Measurements from ENCODE around the gene PRM1.

PRM1 gene, protein sequence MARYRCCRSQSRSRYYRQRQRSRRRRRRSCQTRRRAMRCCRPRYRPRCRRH

DNA sequence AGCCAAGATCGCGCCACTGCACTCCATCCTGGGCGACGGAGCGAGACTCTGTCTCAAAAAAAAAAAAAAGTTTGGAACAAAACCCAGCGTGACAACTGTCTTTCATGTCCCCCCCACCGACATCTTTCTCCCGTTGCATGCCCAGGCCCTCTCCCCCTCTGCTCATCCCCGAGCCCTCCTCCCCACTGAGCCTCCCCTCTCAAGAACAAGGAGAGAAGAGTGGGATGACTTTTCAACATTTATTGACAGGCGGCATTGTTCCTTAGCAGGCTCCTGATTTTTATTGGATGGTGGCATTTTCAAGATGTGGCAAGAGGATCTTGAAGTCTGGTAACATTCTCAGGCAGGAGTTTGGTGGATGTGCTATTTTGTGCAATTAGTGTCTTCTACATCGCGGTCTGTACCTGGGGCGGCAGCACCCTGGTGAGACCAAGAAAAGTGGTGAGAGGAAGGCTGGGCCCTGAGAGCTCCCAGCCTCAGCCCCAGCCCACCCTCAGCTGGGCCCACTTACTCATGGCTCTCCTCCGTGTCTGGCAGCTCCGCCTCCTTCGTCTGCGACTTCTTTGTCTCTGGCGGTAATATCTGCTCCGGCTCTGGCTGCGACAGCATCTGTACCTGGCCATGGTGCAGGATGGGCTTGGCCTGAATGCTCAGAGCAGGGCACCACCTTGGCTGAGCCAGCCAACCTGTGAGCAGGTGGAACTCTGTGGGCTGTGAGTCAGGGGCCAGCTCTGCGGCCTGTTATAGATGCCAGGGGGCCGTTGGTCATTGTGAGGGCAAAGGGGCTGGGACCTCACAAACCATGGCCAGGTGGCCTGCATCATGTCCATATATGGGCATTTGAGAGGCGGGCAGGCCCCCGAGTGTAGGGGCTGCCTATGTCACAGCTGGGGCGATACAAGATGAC, at the start of gene PRM1:
Gene PRM1, minus strand, starts transcription at position 715 of the 907 bp plus-strand sequence. Its CDS starts 92 bp downstream, at position 623.
- no peak for DNase-seq

DNA sequence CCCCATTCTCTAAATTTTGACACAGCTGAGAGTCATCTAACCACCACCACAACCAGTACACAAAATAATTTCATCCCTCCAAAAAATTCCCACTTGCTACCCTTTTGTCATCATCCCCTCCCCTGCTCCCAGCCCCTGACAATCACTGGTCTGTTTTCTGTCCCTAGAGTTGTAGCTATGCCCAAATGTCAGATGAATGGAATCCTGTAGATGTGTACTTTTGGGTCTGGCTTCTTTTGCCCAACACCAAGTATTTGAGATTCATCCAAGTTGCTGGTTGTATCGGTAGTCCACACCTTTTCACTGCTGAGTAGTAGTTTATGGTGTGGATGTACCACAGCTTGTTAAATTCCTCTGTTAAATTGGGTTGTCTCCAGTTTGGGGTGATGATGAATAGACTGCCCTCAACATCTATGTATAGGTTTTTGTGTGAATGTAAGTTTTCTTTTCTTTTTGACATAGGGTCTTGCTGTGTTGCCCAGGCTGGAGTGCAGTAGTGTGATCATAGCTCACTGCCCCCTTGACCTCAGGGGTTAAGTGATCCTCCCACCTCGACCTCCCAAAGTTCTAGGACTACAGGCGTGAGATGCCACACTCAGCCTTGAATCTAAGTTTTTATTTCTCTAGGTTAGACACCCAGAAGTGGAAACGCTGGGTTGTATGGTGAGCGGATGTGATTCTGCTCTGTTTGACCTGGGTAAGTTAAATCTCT, 49.6 kb upstream of the PRM1 start:
- no peak for DNase-seq

DNA sequence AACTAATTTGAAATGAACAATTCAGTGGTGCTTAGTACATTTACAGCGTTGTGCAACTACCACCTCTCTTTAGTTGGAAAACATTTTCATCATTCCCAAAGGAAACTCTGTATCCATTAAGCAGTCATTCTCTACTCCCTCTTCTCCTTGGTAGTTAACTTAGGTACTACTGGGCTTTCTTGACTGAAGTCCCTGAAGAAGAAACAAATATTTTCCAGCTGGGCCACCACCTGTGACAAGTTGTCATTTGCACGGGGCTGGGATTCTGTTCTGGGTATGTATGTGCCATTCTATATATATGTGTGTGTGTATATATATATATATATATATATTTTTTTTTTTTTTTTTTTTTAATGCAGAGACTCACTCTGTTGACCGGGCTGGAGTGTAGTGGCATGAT, 48.8 kb upstream of the PRM1 start:
- no peak for DNase-seq

DNA sequence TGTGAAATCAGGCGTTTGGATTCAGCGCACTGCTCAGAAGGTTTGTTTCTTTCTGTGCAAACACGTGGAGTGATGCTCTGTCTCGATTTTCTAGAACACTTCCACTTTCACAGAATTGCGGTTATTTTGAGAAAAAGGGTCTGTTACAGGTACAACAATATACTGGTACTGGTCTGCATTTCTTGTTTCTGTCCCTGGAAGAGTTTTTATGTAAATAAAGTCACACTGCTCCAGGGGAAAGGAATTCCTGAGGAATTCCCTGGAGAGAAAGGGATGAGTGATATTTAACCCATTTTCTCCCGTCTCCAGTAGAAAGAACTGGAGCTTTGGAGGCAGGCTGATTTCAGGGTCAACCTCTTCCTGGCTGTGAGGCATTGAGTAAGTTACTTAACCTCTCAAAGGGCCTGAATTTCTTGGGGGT, 48.0 kb upstream of the PRM1 start:
- DNase-seq: no peak

DNA sequence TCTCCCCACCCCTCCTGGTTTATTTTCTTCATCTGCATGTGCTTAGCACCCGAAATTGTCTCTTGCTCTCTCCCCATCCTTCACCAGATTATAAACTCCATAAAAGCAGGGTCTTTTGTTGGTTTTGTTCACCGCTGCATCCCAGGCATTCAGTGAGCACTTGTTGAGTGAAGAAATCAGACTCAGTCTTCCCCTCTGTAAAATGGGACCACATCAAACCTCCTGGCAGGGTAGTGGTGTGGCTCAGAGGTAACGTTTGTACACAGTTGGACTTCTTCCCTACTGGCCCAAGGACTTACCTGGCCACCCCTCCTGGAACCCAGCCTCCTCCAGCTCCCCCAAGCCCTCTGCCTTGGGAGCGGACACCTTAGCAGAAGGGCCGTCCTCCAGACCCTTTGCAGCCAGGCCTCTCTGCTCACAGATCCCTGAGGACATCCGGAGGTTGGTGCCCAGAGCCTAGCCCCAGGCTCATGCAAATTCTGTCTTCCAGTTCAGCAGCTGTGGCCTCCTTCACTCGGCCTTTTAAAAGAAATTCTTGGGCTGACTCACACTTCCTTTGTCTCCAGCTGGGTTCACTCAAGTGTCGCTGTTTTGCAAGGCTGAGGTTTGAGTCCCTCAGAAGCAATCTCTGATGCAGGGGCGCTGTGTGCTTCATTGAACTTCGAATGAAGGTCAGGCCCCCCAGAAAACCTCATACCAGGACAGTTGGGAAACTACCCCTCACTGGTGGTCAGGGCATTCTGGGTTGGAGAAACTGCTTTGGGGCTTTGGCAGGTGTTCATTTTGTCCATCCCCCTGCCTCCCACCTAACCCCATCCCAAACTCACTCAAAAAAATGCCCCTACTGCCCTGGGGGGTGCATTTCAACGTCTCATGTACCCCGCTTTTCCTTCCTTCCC, 47.3 kb upstream of the PRM1 start:
- no peak for DNase-seq

DNA sequence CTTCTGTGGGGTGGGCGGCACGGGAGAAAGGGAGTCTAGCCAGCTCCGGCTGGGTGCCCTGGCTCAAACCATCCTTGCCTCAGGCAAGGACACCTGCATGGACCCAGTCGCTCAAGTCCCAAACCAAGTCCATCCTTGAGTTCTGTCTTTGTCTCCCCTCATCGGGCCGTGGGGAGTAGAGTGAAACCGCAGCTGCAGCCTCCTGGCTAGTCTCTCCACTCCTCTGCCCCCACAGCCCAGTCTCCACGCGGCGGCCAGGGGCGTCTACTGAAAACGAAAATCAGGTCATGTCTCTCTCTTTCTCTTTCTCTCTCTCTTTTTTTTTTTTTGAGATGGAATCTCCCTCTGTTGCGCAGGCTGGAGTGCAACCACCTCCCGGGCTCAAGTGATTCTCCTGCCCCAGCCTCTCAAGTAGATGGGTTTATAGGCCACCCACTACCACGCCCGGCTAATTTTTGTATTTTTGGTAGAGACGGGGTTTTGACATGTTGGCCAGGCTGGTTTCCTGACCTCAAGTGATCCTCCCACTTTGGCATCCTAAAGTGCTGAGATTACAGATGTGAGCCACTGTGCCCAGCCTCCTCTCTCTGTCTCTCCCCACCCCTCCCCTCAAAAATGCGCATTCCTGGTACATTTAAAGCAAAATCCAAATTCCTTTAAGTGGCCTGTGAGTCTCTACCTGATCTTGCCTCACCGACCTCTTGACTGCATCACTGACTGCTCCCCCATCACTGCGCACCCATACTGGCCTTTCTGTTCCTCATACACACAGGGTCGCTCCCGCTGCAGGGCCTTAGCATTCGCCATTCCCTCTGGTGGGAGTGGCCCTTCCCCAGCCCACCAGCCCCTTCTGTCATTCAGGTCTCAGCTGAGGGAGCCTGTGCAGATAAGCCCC, 46.4 kb upstream of the PRM1 start:
- DNase-seq: no peak

DNA sequence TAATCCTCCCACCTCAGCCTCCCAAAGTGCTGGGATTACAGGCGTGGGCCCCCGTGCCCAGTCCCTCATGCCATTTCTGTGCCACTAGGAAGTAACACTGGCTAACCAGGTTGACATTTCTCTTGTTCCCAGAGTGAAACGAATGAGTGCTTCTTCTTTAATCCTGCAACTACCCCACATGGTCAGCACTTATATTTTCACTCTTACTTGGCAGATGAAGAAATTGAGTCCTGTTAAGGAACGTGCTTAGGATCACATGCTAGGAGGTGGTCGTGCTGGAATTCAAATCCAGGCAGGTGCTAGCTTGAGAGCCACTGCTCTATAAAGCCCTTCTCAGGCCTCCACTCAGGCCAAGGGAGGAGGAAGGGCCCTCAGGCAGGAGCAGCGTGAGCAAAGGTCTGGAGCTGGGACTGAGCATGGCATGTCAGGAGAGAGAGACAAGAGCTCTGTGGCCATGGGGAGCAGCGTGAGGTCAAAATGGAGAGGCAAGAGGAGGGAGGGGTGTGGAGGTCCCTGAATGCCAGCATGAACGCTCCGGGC, 45.7 kb upstream of the PRM1 start:
- no peak for DNase-seq

DNA sequence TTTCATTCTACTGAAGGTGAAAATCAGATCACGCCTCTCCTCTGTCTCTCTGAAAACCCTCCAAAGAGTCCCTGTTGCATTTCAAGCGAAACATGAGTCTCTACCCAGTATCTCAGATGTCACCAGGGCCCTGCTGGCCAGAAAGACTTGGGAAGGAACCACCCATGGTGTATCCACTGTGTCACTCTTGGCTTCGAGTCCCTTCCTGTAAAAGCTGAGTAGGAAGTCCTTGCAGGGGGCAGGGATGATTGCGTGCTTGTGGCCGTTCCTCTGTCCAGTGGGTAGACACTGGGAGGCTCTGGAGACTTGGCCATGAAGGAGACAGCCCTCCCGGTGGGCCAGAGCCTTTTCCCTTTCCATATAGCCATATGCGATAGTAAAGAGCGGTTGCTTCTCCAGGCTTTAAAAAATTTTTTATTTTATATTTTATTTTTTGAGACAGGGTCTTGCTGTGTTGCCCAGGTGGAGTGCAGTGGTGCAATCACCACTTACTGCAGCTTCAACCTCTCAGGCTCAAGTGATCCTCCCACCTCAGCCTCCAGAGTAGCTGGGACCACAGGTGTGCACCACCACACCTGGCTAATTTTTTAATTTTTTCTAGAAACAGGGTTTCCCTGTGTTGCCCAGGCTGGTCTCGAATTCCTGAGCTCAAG, 45.1 kb upstream of the PRM1 start:
- no peak for DNase-seq

DNA sequence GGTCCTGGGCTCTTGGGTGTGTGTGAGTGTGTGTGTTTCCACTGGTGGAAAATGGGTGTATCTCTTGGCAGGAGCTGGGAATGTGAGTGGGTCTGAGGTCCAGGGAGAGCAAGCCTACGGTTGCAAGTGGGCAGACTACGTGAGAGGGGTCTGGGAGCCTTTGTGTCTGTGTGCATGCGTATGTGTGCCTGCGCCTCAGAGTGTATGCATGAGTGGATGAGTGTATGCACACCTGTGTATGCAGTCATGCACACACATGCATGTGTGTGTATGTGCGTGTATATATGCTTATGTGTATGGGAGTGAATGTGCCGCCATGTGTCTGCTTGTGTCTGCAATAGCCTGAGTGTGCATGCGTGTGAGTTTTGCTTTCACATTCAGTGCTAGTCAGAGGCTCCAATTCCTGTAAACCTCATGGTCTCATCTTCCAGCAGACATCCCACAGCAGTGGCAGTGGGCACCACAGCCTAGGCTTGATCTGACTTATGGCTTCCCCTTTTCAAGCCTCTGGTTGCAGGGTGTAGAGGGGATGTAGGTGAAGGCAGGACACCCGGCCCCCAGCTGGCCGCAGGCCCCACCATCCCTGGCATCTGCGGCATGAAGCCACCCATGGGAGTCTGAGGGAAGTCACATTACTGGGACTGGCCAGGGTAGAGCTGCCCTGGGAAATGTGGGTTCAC, 44.4 kb upstream of the PRM1 start:
- DNase-seq: no peak

DNA sequence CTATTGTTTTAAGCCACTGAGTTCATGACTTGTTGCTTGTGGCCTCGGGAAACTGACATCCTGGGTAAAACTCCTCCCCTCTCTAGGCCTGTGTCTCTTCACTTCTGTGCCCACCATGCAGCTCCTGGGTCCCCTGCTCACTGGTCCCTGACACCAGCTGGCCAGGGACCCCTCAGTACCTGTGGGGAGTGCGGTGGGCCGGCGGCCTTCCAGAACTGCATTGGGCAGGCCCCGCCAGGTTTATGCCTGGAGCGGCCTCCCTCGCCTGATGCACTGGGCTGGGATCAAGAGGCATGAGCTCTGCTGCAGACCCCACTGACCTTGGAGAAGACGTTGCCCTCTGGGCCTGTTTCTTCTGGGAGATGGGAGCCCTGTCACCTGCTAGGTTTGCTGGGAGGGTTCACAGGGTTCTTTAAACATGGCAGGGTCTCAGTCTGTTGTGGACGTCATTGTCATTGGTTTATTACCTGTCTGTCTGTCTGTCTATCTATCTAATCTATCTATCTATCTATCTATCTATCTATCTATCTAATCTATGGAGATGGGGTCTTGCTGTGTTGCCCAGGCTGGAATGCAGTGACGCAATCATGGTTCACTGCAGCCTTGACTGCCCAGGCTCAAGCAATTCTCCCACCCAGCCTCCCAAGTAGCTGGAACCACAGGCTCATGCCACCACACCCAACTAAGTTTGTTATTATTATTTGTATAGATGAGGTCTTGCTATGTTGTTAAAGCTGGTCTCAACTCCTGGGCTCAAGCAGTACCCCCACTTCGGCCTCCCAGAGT, 42.6 kb upstream of the PRM1 start:
- DNase-seq: no peak

DNA sequence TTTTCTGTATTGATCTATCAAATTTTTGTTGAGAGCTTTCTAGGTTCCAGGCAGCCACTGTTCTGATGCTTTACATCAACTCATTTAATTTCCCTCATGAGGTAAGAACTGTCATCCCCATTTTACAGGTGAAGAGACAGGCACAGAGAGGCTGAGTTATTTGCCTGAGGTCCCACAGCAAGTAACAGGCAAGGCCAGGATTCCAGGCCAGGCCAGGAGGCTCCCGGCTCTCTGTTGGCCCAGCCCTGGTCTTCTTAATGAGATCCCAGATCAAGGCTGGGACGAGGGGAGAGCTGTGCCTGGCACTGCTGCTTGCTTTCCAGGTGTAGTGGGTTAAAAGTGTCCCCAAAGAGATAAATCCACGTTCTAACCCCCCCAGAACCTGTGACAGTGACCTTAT, 41.7 kb upstream of the PRM1 start:
- no peak for DNase-seq

DNA sequence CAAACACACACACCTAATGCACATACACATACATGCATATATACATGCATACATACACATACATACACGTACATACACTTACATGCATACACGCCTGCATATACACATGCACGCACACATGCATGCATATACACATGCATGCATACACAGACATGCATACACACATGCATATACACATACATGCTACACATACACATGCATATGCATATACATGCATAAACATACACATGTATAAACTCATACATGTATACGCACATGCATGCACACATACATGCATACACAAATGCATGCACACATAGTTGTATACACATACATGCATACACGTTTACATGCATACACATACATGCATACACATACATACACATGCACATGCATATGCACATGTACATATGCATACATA, 40.5 kb upstream of the PRM1 start:
- DNase-seq: no peak

DNA sequence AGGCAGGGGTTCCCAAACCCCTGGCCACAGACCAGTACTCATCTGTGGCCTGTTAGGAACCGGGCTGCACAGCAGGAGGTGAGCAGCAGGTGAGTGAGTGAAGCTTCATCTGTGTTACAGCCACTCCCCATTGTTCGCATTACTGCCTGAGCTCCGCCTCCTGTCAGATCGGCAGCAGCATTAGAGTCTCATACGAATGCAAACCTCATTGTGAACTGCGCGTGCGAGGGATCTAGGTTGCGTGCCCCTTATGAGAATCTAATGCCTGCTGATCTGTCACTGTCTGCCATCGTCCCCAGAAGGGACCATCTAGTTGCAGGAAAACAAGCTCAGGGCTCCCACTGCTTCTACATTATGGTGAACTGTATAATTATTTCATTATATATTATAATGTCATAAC, 39.0 kb upstream of the PRM1 start:
- DNase-seq: no peak

DNA sequence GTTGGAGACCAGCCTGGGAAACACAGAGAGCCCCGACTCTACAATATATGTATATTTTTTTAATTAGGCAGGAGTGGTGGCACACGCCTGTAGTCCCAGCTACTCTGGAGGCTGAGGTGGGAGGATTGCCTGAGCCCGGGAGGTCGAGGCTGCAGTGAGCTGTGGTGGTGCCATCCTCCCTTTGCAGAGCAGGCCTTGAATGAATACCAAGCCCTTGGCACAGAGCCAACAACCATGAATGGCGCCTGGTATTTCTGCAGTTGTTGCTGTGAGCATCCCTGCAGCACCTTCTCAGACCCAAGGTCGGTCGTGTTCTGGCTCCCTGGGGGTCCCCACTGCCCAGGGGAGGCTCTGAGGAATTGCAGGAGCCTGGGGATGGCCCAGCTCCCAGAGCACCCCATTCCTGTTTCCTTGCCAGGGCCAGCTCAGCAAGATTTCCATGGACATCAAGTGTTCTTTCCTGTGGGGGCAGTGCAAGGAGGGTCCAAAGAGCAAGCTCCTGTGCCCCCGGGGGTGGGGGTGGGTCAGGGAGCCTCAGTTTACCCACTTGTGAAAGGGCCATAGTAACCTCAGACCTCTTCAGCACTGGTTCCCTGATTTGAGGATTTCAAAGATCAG, 38.5 kb upstream of the PRM1 start:
- DNase-seq: peak; percentile 38 to 42

DNA sequence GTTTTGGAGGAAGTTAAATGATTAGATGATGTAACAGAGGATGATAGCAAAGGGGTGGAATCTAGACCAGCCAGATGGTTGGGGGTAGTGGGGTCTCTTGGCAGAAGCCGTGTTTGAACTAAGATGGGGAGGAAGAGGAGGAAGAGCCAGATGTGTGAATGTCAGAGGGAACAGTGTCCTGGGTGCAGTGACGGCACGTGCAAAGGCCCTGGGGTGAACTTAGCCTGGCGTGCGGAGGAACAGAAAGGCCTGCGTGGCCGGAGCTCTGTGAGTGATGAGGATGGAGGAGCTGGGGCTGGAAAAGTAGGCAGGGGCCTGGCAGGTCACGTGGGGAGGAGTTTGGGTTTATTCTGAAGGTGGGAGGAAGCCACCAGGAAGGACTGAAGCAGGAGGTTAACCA, 37.7 kb upstream of the PRM1 start:
- no peak for DNase-seq

DNA sequence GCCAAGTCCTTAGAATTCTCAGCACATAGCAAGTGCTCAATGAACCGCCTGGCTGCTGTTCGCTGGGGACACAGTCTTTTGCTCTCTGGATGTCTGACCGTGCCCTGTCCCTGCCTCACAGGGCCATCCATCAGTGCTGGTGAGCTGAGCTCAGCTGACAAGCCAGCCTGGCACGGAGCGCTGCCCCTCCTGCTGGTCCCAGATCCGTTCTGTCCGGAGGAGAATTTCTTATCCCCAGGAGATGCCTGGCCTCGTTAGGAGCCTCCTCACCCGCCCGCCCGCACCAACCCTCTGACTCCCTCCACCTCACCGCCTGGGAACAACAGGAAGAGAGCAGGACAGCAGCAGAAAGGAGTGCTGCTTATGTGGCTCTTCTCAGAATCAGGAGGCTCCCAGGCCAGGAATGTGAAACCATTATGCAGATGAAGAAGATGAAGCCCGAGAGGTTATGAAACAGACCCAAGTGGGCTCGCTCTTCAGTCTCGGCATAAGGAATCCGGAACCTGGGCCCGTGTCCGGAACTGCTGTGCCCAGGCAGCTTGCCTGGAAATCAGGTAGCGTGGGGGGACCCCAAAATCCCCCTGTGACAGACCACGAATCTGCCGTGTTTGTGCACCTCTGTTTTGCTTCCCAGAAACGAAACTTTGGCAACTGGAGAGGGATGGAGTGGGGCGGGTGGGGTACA, 35.3 kb upstream of the PRM1 start:
- no peak for DNase-seq

DNA sequence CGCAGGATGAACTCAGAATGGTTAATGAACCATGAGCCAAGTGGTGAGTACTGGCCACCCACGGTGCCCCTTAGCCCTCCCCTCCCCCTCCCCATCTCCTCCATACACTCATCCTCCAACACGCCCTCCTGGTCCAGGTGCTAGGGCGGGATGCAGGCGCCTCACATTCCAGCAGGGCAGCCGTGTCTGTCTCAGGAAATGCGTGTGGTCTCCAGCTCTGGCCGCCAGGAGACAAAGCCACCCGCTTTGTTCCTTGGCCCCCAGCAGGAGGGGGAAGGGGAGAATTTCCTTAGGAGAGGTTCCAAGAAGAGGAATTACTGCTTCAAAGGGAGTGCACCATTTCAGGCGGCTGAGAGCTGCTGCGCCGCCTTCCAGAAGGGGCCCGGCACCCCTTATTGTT, 34.4 kb upstream of the PRM1 start:
- DNase-seq: no peak

DNA sequence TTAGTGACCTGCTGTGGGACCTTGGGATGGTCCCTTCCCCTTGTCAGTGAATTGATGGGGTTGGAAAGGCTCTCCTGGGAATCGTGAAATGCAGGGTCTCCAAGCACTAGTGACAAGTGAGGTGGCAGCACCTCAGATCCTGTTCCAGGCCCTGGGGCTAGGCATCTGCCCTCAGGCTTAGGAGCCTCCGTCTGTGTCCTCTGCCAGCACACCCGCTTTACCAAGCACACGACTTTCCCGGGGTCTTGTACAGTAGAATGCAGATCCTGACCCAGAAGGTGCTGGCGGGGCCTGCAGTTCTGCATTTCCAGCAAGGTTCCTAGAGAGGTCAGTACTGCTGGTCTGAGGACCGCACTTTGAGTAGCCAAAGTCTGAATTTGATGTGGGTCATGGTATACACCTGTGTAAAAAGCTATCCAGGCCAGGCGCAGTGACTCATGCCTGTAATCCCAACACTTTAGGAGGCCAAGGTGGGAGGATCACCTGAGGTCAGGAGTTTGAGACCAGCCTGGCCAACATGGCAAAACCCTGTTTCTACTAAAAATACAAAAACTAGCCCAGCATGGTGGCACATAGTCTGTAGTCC, 33.3 kb upstream of the PRM1 start:
- no peak for DNase-seq
